Activated effector memory CD4-positive, alpha-beta T cell treated with anti-CD3 and anti-CD28 coated beads, Interleukin-2, amount 50 U/mL, for 16 hours (primary cell): Measurements from ENCODE around the gene DTNB.
"Not testable (repeated sequence)": the region's sequence is repeated elsewhere in the genome, so short reads cannot be mapped to it uniquely, and the experiment has no call there.

Source experiments
- DNase-seq: peaks from one replicate; pipeline ENCODE4 v3.0.0-alpha.2; 2020

Gene DTNB

GRCh38 chr2:25620077-25620476, 53.3 kb downstream of the DTNB start:
- no peak for DNase-seq

DNA sequence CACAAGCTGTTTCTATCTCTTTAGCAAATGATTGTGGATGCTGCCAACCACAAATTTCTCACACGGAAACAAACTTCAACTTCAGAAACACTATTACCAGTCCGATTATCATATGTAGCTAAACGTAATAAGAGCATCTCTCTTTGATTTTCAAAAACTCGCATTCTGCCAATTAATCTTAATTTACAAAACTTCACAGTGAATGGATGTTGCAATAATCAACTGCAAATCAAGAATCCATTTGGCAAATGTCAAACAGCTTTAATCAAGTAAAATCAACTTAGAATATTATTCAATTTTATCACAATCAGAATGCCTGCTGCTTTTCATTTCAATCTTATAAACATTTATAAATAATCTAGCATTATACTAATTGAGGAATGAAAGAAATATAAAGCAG, 54.2 kb downstream of the DTNB start:
- DNase-seq, result no peak

DNA sequence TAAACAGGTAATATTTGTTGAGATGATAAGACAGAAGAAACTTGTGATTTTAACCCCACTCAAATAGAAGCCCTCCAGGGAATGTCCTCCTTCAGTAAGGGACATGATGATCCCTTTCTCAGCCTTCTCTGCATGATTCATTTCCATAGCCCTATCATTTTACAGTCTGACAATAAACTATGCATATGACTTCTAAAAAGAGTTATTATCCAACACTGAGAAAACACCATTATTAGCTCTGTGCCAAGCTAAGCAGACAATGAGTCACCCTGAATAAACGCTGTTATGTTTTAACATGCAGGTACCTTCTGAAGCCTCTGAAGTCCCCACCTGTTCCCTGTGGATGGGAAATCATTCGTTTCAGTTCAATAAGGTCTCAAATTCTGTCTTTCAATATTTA, 54.7 kb downstream of the DTNB start:
- DNase-seq, result no peak

DNA sequence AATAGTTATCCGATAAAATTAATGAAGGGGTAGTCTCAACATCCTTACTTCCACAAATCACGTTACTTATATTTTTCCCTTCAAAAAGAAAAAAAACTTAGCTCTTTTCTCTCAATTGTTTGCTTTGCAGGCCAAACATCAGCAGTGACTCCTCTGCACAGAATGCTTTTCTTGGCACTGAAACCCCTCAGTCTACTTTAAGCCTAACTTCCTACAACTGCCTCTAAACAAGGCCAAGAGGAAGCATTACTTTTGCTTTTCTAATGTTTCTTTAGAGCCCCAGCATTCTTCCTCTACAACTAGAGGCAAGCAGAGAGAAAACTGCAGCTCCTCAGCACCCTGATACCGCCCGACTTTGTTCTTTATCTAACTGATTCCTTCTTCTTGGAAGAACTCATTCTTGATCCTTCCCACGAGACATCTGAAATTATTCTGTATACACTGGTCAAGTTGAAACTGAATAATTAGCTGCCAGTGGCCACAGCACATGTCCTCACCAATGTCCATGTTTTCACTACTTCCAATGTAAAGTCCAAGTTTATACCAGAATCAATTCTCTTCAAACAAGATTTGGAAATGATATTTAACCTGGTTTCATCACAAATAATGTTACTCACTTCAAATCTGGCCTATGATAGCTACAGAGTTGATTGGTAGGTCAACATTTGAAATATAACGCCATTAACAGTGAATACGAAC, 55.3 kb downstream of the DTNB start:
- no peak for DNase-seq

DNA sequence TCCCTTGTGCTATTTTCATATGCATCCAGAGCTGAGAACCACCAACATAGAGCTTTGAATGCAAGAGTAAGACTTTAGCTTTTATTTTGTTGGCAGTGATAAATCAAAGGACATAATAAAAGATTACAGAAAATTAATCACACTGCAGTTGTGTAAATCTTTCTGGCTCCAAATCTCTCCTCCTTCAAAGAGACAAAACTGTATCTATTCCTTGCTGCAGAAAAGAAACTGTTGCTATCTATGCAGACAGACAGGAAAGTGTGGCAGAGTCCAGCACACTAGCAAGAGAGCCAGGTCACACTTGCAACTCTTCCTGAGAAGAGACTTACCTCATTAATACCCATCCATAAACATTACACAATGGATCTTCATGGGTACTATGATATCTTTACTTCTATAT, 57.5 kb downstream of the DTNB start:
- no peak for DNase-seq

- DNase-seq, result no peak
Measured at GRCh38 chr2:25615386-25615785, 58.0 kb downstream of the DTNB start.

GRCh38 chr2:25614711-25615110, 58.7 kb downstream of the DTNB start:
- DNase-seq, result no peak

GRCh38 chr2:25608718-25609117, 64.7 kb downstream of the DTNB start:
- DNase-seq, result no peak

DNA sequence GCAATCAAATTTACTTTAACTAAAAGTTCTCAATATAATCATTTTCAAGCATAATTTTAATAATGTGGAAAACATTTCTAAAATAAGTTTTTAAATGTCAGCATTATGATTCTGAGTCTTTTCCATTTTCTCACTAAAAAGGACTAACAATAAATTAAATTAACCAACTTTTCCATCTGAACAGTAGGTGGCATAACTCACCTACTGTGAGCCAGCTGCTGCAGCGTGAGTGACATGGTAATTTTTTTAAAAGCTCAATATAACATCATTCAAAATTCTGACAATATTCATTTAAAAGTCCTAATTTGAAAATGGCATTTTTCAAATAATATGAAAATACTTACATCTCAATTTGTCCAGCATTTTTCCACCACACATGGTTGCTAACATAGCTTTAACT, 66.5 kb downstream of the DTNB start:
- DNase-seq, result no peak

- DNase-seq, result no peak
Measured at GRCh38 chr2:25602333-25602723, 71.0 kb downstream of the DTNB start.

DNA sequence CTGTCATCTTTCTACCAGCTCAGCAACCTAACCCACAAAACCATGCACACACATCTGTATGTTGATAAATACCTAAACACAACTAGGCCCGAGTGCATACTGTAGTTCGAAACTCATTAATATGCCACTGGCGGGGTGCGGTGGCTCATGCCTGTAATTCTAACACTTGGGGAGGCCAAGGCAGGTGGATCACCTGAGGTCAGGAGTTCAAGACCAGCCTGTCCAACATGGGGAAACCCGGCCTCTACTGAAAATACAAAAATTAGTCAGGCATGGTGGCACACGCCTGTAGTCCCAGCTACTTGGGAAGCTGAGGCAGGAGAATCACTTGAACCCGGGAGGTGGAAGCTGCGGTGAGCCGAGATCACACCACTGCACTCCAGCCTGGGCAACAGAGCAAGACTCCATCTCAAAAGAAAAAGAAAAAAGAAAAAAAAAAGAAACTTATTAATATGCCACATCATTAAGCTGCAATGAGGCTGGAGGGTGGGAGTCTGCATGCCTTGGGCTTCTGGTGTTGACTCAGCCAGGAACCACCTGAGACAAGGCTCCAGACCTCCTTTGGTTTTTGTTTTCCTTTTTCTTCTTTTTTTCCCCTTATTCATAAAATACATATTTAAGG, 71.6 kb downstream of the DTNB start:
- DNase-seq, result not testable (repeated sequence)

GRCh38 chr2:25598911-25599310, 74.5 kb downstream of the DTNB start:
- no peak for DNase-seq

DNA sequence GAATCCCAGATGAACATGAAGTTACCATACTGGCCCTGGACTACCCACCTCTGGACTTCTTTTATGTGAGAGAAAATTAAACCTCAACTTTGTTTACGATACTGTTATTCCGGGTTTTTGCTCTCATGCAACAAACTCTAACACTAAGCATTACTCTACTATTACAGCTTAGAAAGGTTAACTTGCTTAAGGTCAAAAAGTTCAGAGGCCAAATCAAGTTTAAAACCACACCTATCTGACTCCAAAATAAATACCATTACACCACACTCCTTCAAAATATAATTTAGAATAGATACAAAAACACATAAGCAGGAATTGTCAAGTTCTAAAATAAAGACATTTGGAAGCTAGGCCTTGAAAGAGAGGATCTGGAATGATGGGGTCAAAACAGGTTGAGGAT, 75.0 kb downstream of the DTNB start:
- DNase-seq, result no peak

DNA sequence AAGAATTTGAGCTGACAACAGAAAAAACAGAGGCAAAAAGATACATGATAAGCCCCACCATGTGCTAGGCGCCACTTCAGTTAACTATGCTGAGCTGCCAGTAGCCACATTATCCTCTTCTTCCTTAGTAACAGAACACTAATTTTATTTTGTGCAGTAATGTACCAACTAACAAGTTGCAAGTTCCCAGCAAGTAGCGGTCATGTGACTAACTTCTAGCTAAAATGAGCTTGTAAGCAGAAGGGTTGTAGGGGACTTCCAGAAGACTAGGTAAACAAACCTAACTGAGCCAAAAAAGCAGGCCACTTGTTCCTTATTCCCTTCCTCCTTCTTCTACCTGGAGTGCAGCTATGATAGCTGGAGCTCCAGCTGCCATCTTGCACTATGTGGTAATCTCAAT, 75.5 kb downstream of the DTNB start:
- DNase-seq, result no peak

GRCh38 chr2:25596516-25597244, 76.7 kb downstream of the DTNB start:
- no peak for DNase-seq

DNA sequence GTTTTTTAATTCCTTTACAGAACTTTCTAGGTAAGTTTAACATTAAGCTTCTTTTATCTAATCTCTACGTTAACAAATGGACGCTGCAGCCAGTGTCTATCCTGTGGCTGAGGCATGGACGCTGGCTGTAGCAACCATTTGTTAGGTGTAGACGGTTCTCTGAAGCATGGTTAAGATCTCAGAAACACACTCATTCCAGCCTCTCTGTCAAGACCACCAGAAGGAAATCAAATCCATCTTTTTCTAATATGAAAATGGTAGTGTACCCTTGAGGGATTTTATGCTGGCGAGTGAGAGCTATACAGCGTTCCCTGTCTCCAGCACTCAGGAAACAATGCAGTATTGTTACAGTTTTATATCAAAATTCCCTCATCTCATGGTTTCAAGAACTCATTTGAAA, 78.0 kb downstream of the DTNB start:
- no peak for DNase-seq

DNA sequence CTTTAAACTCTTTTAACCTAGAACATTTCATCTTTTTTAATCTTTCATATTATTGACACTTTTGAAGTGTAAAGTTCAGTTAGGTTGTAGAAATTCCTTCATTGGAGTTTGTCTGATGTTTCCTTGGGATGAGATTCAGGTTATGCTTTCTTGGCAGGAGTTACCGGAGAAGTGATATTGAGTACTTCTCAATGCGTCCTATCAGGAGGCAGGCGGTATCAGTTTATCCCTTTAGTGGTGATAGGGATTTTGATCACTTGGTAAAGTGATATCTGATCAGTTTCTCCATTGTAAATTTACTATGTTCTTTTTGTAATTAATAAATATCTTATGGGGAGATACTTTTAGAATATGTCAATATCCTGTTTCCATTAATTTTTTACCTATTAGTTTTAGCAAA, 78.4 kb downstream of the DTNB start:
- no peak for DNase-seq

DNA sequence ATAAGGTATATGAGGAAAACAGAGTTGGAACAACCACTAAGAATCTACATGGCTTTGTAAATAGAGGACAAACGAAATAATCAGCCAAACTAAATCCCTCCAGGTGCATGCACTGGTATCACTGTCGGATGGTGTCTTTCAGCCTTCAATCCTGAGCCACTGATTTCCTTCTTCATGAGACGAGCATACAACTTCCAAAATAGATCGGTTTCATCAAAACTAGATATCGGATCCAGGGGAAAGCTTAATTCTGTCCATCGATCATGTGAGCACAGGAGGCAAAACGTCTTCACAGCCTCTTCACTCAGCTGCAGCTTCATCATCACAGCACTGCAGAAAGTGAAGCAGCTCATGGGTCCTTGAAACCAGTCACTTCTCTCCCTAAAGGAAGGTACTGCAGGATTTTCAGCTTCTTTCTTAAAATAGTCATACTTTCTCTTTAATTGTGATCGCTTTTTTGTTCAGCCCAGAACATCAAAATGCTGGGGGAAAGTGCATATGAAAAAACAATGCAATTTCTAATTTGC, 80.5 kb downstream of the DTNB start:
- no peak for DNase-seq

DNA sequence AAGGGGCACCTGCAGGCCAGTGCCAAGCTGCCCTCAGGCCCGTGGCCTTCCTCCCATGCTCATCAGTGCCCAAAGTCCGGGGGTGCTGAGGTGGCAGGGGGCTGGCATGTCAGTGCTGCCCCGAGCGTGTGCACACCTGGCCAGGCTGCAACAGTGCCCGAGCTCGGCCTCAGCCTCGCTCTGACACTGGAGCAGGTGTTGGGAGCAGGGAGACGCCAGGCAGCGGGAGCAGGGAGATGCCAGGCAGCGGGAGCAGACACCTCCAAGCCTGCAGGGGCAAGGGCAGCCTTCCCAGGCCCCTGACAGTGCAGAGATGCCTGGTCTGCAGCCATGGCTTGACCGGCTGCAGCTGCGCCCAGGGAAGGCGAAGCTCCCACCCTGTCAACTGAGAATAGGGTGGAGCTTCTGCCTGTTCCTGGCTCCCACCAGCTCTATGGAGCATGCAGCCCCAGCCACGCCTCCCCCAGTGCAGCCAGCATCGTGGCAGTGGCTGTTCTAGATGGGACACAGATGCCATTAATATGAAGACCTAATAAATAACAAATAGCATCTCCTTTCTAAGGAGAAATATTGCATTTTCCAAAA, 82.4 kb downstream of the DTNB start:
- no peak for DNase-seq

DNA sequence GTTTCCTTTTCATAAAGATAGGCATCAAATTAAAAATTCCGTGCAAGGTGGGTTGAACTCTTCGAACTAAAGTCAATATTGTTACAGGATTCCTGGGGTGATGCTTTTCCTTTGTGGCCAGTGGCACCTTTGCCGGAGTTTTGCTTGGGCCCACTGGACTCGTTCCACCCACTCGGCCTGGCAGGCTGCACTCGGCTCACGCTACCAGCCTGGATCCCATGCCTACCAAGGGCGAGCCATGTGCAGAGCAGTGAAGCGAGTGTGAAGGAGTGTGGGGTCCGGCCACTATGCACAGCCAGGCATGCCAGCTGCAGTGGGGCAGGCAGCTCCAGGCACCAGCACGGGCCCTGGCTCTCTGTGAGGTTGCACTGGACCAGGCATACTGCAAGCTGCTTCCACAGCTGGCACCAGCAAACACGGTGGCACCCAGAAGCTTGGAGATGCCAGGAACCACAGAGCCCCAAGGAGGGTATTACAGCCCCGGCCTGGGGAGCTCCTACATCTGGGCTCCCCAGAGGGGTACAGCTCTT, 83.6 kb downstream of the DTNB start:
- no peak for DNase-seq

DNA sequence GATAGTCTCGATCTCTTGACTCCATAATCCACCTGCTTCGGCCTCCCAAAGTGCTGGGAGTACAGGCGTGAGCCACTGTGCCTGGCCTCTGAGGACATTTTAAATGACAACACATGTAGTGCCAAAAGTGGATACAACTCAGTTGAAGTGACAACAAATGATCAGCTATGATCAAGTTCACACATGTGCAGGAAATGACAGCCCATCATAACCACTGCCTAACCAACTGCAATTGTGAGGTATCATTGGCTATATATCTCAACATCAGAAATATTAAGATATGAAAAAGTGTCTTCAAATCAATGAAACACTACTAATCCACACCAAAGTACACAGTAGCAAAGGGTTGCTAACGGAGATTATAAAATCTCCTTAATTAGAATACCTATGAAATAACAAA, 84.8 kb downstream of the DTNB start:
- no peak for DNase-seq

GRCh38 chr2:25587361-25587760, 86.0 kb downstream of the DTNB start:
- DNase-seq, result no peak

GRCh38 chr2:25586726-25587144, 86.6 kb downstream of the DTNB start:
- no peak for DNase-seq
